ENCODE measurements around the gene APBA1. TPM values are rescaled to one million over a fixed set of nuclear protein-coding genes. Genes with fewer than 3 reads are reported as not detected.

Gene APBA1
- total RNA-seq, 5 donors from 2014 or later (not counting 1 experiment from before 2014, with no cell fraction given), result 0.51 to 1.8 (median 0.78) TPM

GRCh38 chr9:69590266-69590665 lies 81.9 kb downstream of the APBA1 start:
- Histone ChIP-seq H3K4me1 (ENCODE audit: control insufficient read depth in 1 of 2, extremely low read depth in 1 of 2, insufficient read depth in 2 of 2, low read length in 2 of 2) (no peaks in the 10 kb centered on the region), H3K27ac (ENCODE audit: low read length) (no peak overlapping the region), H3K36me3 (ENCODE audit: control insufficient read depth in 2 of 2, extremely low read depth in 1 of 2, insufficient read depth in 1 of 2, low read length in 1 of 2) (no peaks in the 10 kb centered on the region), H3K9me3 (no peaks in the 10 kb centered on the region), H3K4me3 (ENCODE audit: control insufficient read depth in 1 of 2, extremely low read depth in 1 of 2, low read length in 1 of 2) (no peak overlapping the region), H3K27me3 (replicated peaks in 1 of 2; ENCODE audit: control insufficient read depth in 2 of 2, extremely low read depth in 1 of 2, insufficient read depth in 2 of 2, low read length in 1 of 2) (peaks cover 0 to 11% of the 10 kb centered on the region in 2 experiments)
- Mint-ChIP-seq H3K9me3 (no peaks in the 10 kb centered on the region), H3K27me3 (peaks cover 7 to 10% of the 10 kb centered on the region in 2 donors), H3K36me3 (no peaks in the 10 kb centered on the region), H3K4me3 (no peak overlapping the region), H3K27ac (no peak overlapping the region), H3K4me1 (no peaks in the 10 kb centered on the region)
- ChIA-PET CTCF (no interaction called here), POLR2A (no interaction called here)
- no peak for ATAC-seq (replicated peaks in 1 of 4)
- WGBS (ENCODE audit: insufficient coverage), result 73% methylated on average over 3 of the region's 5 CpGs
- DNase-seq, result no peak

GRCh38 chr9:69589156-69589555 lies 83.0 kb downstream of the APBA1 start:
- ATAC-seq (replicated peaks in 1 of 4) (no peak), DNase-seq (no peak)
- Histone ChIP-seq H3K27ac (ENCODE audit: low read length) (no peak overlapping the region), H3K4me1 (ENCODE audit: control insufficient read depth in 1 of 2, extremely low read depth in 1 of 2, insufficient read depth in 2 of 2, low read length in 2 of 2) (no peaks in the 10 kb centered on the region), H3K27me3 (replicated peaks in 1 of 2; ENCODE audit: control insufficient read depth in 2 of 2, extremely low read depth in 1 of 2, insufficient read depth in 2 of 2, low read length in 1 of 2) (peaks cover 0 to 10% of the 10 kb centered on the region in 2 experiments), H3K9me3 (no peaks in the 10 kb centered on the region), H3K36me3 (ENCODE audit: control insufficient read depth in 2 of 2, extremely low read depth in 1 of 2, insufficient read depth in 1 of 2, low read length in 1 of 2) (no peaks in the 10 kb centered on the region), H3K4me3 (ENCODE audit: control insufficient read depth in 1 of 2, extremely low read depth in 1 of 2, low read length in 1 of 2) (no peak overlapping the region)
- H3K9me3 Mint-ChIP-seq, result no peaks in the 10 kb centered on the region
- H3K36me3 Mint-ChIP-seq, result no peaks in the 10 kb centered on the region
- POLR2A ChIA-PET, result no interaction called here
- H3K27me3 Mint-ChIP-seq, result peaks cover 7 to 8% of the 10 kb centered on the region in 2 donors
- WGBS (ENCODE audit: insufficient coverage), result 94% methylated on average over 2 of the region's 3 CpGs
- H3K4me3 Mint-ChIP-seq, result no peak overlapping the region
- no peaks in the 10 kb centered on the region for H3K4me1 Mint-ChIP-seq
- H3K27ac Mint-ChIP-seq, result no peak overlapping the region
- CTCF ChIA-PET, result no interaction called here

- WGBS (ENCODE audit: insufficient coverage), result 43% methylated on average over 1 of the region's 2 CpGs
- H3K36me3 Mint-ChIP-seq, result no peaks in the 10 kb centered on the region
- no peaks in the 10 kb centered on the region for H3K4me1 Mint-ChIP-seq
- no peaks in the 10 kb centered on the region for H3K9me3 Mint-ChIP-seq
- ChIA-PET CTCF (no interaction called here), POLR2A (no interaction called here)
- H3K27me3 Mint-ChIP-seq, result peaks cover 2 to 5% of the 10 kb centered on the region in 2 donors
- H3K9me3 ChIP-seq, result no peaks in the 10 kb centered on the region
- no peaks in the 10 kb centered on the region for H3K4me1 ChIP-seq (ENCODE audit: control insufficient read depth in 1 of 2, extremely low read depth in 1 of 2, insufficient read depth in 2 of 2, low read length in 2 of 2)
- H3K4me3 ChIP-seq (ENCODE audit: control insufficient read depth in 1 of 2, extremely low read depth in 1 of 2, low read length in 1 of 2), result no peak overlapping the region
- no peak overlapping the region for H3K27ac ChIP-seq (ENCODE audit: low read length)
- peaks cover 0 to 6% of the 10 kb centered on the region in 2 experiments for H3K27me3 ChIP-seq (replicated peaks in 1 of 2; ENCODE audit: control insufficient read depth in 2 of 2, extremely low read depth in 1 of 2, insufficient read depth in 2 of 2, low read length in 1 of 2)
- H3K36me3 ChIP-seq (ENCODE audit: control insufficient read depth in 2 of 2, extremely low read depth in 1 of 2, insufficient read depth in 1 of 2, low read length in 1 of 2), result no peaks in the 10 kb centered on the region
- no peak for ATAC-seq (replicated peaks in 1 of 4)
- no peak for DNase-seq
- H3K4me3 Mint-ChIP-seq, result no peak overlapping the region
- no peak overlapping the region for H3K27ac Mint-ChIP-seq
These were observed 86.6 kb downstream of the APBA1 start for GRCh38 chr9:69585571-69585970.

GRCh38 chr9:69584759-69585158 lies 87.4 kb downstream of the APBA1 start:
- ChIA-PET POLR2A (no interaction called here), CTCF (no interaction called here)
- H3K27ac Mint-ChIP-seq, result no peak overlapping the region
- no peaks in the 10 kb centered on the region for H3K9me3 ChIP-seq
- ATAC-seq (replicated peaks in 1 of 4) (no peak), DNase-seq (no peak)
- peaks cover 0 to 3% of the 10 kb centered on the region in 2 experiments for H3K27me3 ChIP-seq (replicated peaks in 1 of 2; ENCODE audit: control insufficient read depth in 2 of 2, extremely low read depth in 1 of 2, insufficient read depth in 2 of 2, low read length in 1 of 2)
- no peaks in the 10 kb centered on the region for H3K9me3 Mint-ChIP-seq
- no peaks in the 10 kb centered on the region for H3K4me1 Mint-ChIP-seq
- no peaks in the 10 kb centered on the region for H3K36me3 Mint-ChIP-seq
- no peak overlapping the region for H3K27ac ChIP-seq (ENCODE audit: low read length)
- H3K36me3 ChIP-seq (ENCODE audit: control insufficient read depth in 2 of 2, extremely low read depth in 1 of 2, insufficient read depth in 1 of 2, low read length in 1 of 2), result no peaks in the 10 kb centered on the region
- H3K27me3 Mint-ChIP-seq, result peaks cover 2 to 7% of the 10 kb centered on the region in 2 donors
- H3K4me1 ChIP-seq (ENCODE audit: control insufficient read depth in 1 of 2, extremely low read depth in 1 of 2, insufficient read depth in 2 of 2, low read length in 2 of 2), result no peaks in the 10 kb centered on the region
- H3K4me3 Mint-ChIP-seq, result no peak overlapping the region
- H3K4me3 ChIP-seq (ENCODE audit: control insufficient read depth in 1 of 2, extremely low read depth in 1 of 2, low read length in 1 of 2), result no peak overlapping the region

- no peaks in the 10 kb centered on the region for H3K9me3 ChIP-seq
- H3K4me3 ChIP-seq (ENCODE audit: control insufficient read depth in 1 of 2, extremely low read depth in 1 of 2, low read length in 1 of 2), result no peak overlapping the region
- Mint-ChIP-seq H3K27me3 (peaks cover 2 to 13% of the 10 kb centered on the region in 2 donors), H3K4me3 (no peak overlapping the region), H3K27ac (no peak overlapping the region), H3K9me3 (no peaks in the 10 kb centered on the region), H3K4me1 (no peaks in the 10 kb centered on the region), H3K36me3 (no peaks in the 10 kb centered on the region)
- no peaks in the 10 kb centered on the region for H3K4me1 ChIP-seq (ENCODE audit: control insufficient read depth in 1 of 2, extremely low read depth in 1 of 2, insufficient read depth in 2 of 2, low read length in 2 of 2)
- no peak for DNase-seq
- H3K27ac ChIP-seq (ENCODE audit: low read length), result no peak overlapping the region
- ChIA-PET POLR2A (interaction anchor here in 1 of 2 donors (0.6 kb wide), 1 partner anchor 1085 kb away, joined by 6 read pairs; no protein-coding TSS in a partner anchor), CTCF (no interaction called here)
- ATAC-seq (replicated peaks in 1 of 4), result no peak
- H3K36me3 ChIP-seq (ENCODE audit: control insufficient read depth in 2 of 2, extremely low read depth in 1 of 2, insufficient read depth in 1 of 2, low read length in 1 of 2), result no peaks in the 10 kb centered on the region
- no CpG with 5 or more reads among the region's 5 CpGs for WGBS (ENCODE audit: insufficient coverage)
- H3K27me3 ChIP-seq (replicated peaks in 1 of 2; ENCODE audit: control insufficient read depth in 2 of 2, extremely low read depth in 1 of 2, insufficient read depth in 2 of 2, low read length in 1 of 2), result peaks cover 0 to 3% of the 10 kb centered on the region in 2 experiments
These were observed 88.4 kb downstream of the APBA1 start for GRCh38 chr9:69583645-69584234.

- no CpG with 5 or more reads among the region's 4 CpGs for WGBS (ENCODE audit: insufficient coverage)
These were observed 89.5 kb downstream of the APBA1 start for GRCh38 chr9:69582544-69583297.

More at GRCh38 chr9:69582544-69583297, 89.5 kb downstream of the APBA1 start:
- H3K4me1 Mint-ChIP-seq, result no peaks in the 10 kb centered on the region
- DNase-seq (no peak), ATAC-seq (replicated peaks in 1 of 4) (no peak)
- Histone ChIP-seq H3K27me3 (replicated peaks in 1 of 2; ENCODE audit: control insufficient read depth in 2 of 2, extremely low read depth in 1 of 2, insufficient read depth in 2 of 2, low read length in 1 of 2) (peaks cover 0 to 3% of the 10 kb centered on the region in 2 experiments), H3K36me3 (ENCODE audit: control insufficient read depth in 2 of 2, extremely low read depth in 1 of 2, insufficient read depth in 1 of 2, low read length in 1 of 2) (no peaks in the 10 kb centered on the region), H3K27ac (ENCODE audit: low read length) (no peak overlapping the region), H3K4me3 (ENCODE audit: control insufficient read depth in 1 of 2, extremely low read depth in 1 of 2, low read length in 1 of 2) (no peak overlapping the region), H3K9me3 (no peaks in the 10 kb centered on the region), H3K4me1 (ENCODE audit: control insufficient read depth in 1 of 2, extremely low read depth in 1 of 2, insufficient read depth in 2 of 2, low read length in 2 of 2) (no peaks in the 10 kb centered on the region)
- ChIA-PET POLR2A (no interaction called here), CTCF (no interaction called here)
- peaks cover 2 to 13% of the 10 kb centered on the region in 2 donors for H3K27me3 Mint-ChIP-seq
- no peak overlapping the region for H3K4me3 Mint-ChIP-seq
- H3K9me3 Mint-ChIP-seq, result no peaks in the 10 kb centered on the region
- H3K27ac Mint-ChIP-seq, result no peak overlapping the region
- no peaks in the 10 kb centered on the region for H3K36me3 Mint-ChIP-seq

Measured in T-cell (primary cell).